HUES48 (cell line): ENCODE measurements around the gene KRTAP4-16.
"Not testable (repeated sequence)": the region's sequence is repeated elsewhere in the genome, so short reads cannot be mapped to it uniquely, and the experiment has no call there.

Source experiments
- H3K27ac ChIP-seq: one replicate; pipeline ENCODE4 v1.7.0; 2013; ENCODE audit warnings: low read depth, low read length, inconsistent platforms
- H3K27me3 ChIP-seq: 2 replicates; pipeline ENCODE4 v1.6.1; 2013; ENCODE audit warnings: mild to moderate bottlenecking, low read length; ENCODE audit not compliant: control insufficient read depth, insufficient read depth
- H3K36me3 ChIP-seq: 2 replicates; pipeline ENCODE4 v1.6.1; 2013; ENCODE audit warnings: low read length; ENCODE audit not compliant: control insufficient read depth, insufficient read depth
- H3K4me1 ChIP-seq: 2 replicates; pipeline ENCODE4 v1.6.1; 2013; ENCODE audit warnings: mild to moderate bottlenecking, low read length; ENCODE audit not compliant: control insufficient read depth, insufficient read depth
- H3K4me3 ChIP-seq: 2 replicates; pipeline ENCODE4 v1.5.1; 2013; ENCODE audit warnings: mild to moderate bottlenecking, low read depth, low read length
- H3K9ac ChIP-seq: 2 replicates; pipeline ENCODE4 v1.6.1; 2013; ENCODE audit warnings: mild to moderate bottlenecking, low read depth, low read length, moderate library complexity
- H3K9me3 ChIP-seq: 2 replicates; pipeline ENCODE4 v1.6.1; 2013; ENCODE audit warnings: low read length; ENCODE audit not compliant: control insufficient read depth, insufficient read depth

Gene KRTAP4-16

GRCh38 chr17:41098481-41098880 is 3.5 kb downstream of the KRTAP4-16 start:
- Histone ChIP-seq H3K9me3 (0 out of 2 replicates have a peak, but pooled peaks cover 2% of the 10 kb centered on the region), H3K27me3 (no peaks in the 10 kb centered on the region), H3K4me3 (no peak overlapping the region), H3K4me1 (no peaks in the 10 kb centered on the region), H3K36me3 (no peaks in the 10 kb centered on the region), H3K27ac (no peak overlapping the region), H3K9ac (no peak overlapping the region)

GRCh38 chr17:41098042-41098441 is 4.0 kb downstream of the KRTAP4-16 start, which contains the start of gene KRTAP4-8:
Gene KRTAP4-8, minus strand, starts transcription at chr17:41098142. Its CDS starts 58 bp downstream, at chr17:41098084.
- H3K4me3 ChIP-seq = no peak within 1 kb of the TSS
- H3K9ac ChIP-seq = no peak within 1 kb of the TSS
- no peaks in the 10 kb centered on the region for H3K36me3 ChIP-seq
- H3K9me3 ChIP-seq = 0 out of 2 replicates have a peak, but pooled peaks cover 3% of the 10 kb centered on the region
- H3K27ac ChIP-seq = no peak within 1 kb of the TSS
- H3K4me1 ChIP-seq = no peaks in the 10 kb centered on the region
- no peaks in the 10 kb centered on the region for H3K27me3 ChIP-seq

GRCh38 chr17:41096055-41096454 is 6.0 kb downstream of the KRTAP4-16 start:
- Histone ChIP-seq H3K36me3 (no peaks in the 10 kb centered on the region), H3K4me1 (no peaks in the 10 kb centered on the region), H3K9ac (no peak overlapping the region), H3K27me3 (no peaks in the 10 kb centered on the region), H3K27ac (no peak overlapping the region), H3K4me3 (no peak overlapping the region), H3K9me3 (peaks cover 6% of the 10 kb centered on the region; the same call in 1 of the 2 replicates)

- H3K36me3 ChIP-seq, H3K27ac ChIP-seq, H3K27me3 ChIP-seq, H3K4me3 ChIP-seq, H3K9me3 ChIP-seq, H3K9ac ChIP-seq, H3K4me1 ChIP-seq: not testable (repeated sequence)
These were observed 13.2 kb downstream of the KRTAP4-16 start for GRCh38 chr17:41088760-41089352.

GRCh38 chr17:41084100-41084856 is 17.7 kb downstream of the KRTAP4-16 start, which contains the start of gene KRTAP4-7:
Gene KRTAP4-7, plus strand, starts transcription at chr17:41084150. Its CDS starts 57 bp downstream, at chr17:41084207.
- not testable (repeated sequence) for H3K4me3 ChIP-seq, H3K9ac ChIP-seq, H3K9me3 ChIP-seq, H3K36me3 ChIP-seq, H3K27ac ChIP-seq, H3K4me1 ChIP-seq, H3K27me3 ChIP-seq

GRCh38 chr17:41083427-41083826 is 18.6 kb downstream of the KRTAP4-16 start:
- not testable (repeated sequence) for H3K27me3 ChIP-seq, H3K4me3 ChIP-seq, H3K27ac ChIP-seq, H3K9me3 ChIP-seq, H3K36me3 ChIP-seq, H3K4me1 ChIP-seq, H3K9ac ChIP-seq

- Histone ChIP-seq H3K9me3 (no peaks in the 10 kb centered on the region), H3K27ac (no peak overlapping the region), H3K9ac (no peak overlapping the region), H3K4me1 (no peaks in the 10 kb centered on the region), H3K36me3 (no peaks in the 10 kb centered on the region), H3K27me3 (no peaks in the 10 kb centered on the region), H3K4me3 (no peak overlapping the region)
These were observed 19.4 kb downstream of the KRTAP4-16 start for GRCh38 chr17:41082626-41083025.

GRCh38 chr17:41076788-41077187 is 25.2 kb downstream of the KRTAP4-16 start:
- Histone ChIP-seq H3K4me3 (no peak overlapping the region), H3K36me3 (no peaks in the 10 kb centered on the region), H3K9ac (no peak overlapping the region), H3K4me1 (no peaks in the 10 kb centered on the region), H3K27ac (no peak overlapping the region), H3K27me3 (no peaks in the 10 kb centered on the region), H3K9me3 (no peaks in the 10 kb centered on the region)

- H3K27me3 ChIP-seq = no peaks in the 10 kb centered on the region
- no peak overlapping the region for H3K9ac ChIP-seq
- H3K4me3 ChIP-seq = no peak overlapping the region
- no peaks in the 10 kb centered on the region for H3K9me3 ChIP-seq
- no peaks in the 10 kb centered on the region for H3K4me1 ChIP-seq
- H3K27ac ChIP-seq = no peak overlapping the region
- H3K36me3 ChIP-seq = no peaks in the 10 kb centered on the region
These were observed 28.3 kb downstream of the KRTAP4-16 start for GRCh38 chr17:41073676-41074075.

- no peak overlapping the region for H3K4me3 ChIP-seq
- no peak overlapping the region for H3K9ac ChIP-seq
- no peaks in the 10 kb centered on the region for H3K4me1 ChIP-seq
- no peaks in the 10 kb centered on the region for H3K36me3 ChIP-seq
- no peaks in the 10 kb centered on the region for H3K27me3 ChIP-seq
- H3K9me3 ChIP-seq = no peaks in the 10 kb centered on the region
- no peak overlapping the region for H3K27ac ChIP-seq
These were observed 30.2 kb downstream of the KRTAP4-16 start for GRCh38 chr17:41071606-41072360.

- H3K4me3 ChIP-seq = no peak overlapping the region
- H3K9me3 ChIP-seq = no peaks in the 10 kb centered on the region
- no peak overlapping the region for H3K27ac ChIP-seq
- H3K36me3 ChIP-seq = no peaks in the 10 kb centered on the region
- H3K4me1 ChIP-seq = no peaks in the 10 kb centered on the region
- no peak overlapping the region for H3K9ac ChIP-seq
- no peaks in the 10 kb centered on the region for H3K27me3 ChIP-seq
These were observed 33.0 kb downstream of the KRTAP4-16 start for GRCh38 chr17:41069031-41069430.
